Vagina (tissue), 2 donors: Measurements from ENCODE around the gene FGF4.

Experiments
- CTCF ChIP-seq, 3 experiments: fragments of 450-650 bp in 2 of 3; fragments of 200-600 bp in 1 of 3; sonication (generic) in 1 of 3; IDR thresholded peaks; one replicate each; pipeline ENCODE4 v1.5.1; 2017 to 2019; ENCODE audit warnings: antibody characterized with exemption in 3 of 3, mild to moderate bottlenecking in 2 of 3, moderate library complexity in 2 of 3
- POLR2A ChIP-seq, 2 donors: fragments of 450-650 bp; IDR thresholded peaks; one replicate each; pipeline ENCODE4 v1.6.1; 2017; ENCODE audit warnings: antibody characterized with exemption in 2 of 2, mild to moderate bottlenecking in 2 of 2, moderate library complexity in 2 of 2
- POLR2AphosphoS5 ChIP-seq, 2 donors: sonication (generic); formaldehyde crosslinking; IDR thresholded peaks; one replicate each; pipeline ENCODE4 v1.9.0; 2017; ENCODE audit warnings: antibody characterized with exemption in 2 of 2, mild to moderate bottlenecking in 2 of 2, low read depth in 1 of 2; ENCODE audit not compliant: insufficient read depth in 1 of 2

GRCh38 chr11:69788956-69789355 is 13.8 kb upstream of the FGF4 start:
- no peak for TF ChIP-seq CTCF (IDR thresholded peaks at IDR 0.05)
- TF ChIP-seq POLR2A (IDR thresholded peaks at IDR 0.05) = no peak
- no peak for TF ChIP-seq POLR2AphosphoS5 (IDR thresholded peaks at IDR 0.05; ENCODE audit: insufficient read depth in 1 of 2, low read depth in 1 of 2)
